ENCODE measurements around the gene ACSS2. TPM values are rescaled to one million over a fixed set of nuclear protein-coding genes. Genes with fewer than 3 reads are reported as not detected.

Gene ACSS2
- total RNA-seq, 1 experiment from 2014 or later = 18.0 TPM

DNA sequence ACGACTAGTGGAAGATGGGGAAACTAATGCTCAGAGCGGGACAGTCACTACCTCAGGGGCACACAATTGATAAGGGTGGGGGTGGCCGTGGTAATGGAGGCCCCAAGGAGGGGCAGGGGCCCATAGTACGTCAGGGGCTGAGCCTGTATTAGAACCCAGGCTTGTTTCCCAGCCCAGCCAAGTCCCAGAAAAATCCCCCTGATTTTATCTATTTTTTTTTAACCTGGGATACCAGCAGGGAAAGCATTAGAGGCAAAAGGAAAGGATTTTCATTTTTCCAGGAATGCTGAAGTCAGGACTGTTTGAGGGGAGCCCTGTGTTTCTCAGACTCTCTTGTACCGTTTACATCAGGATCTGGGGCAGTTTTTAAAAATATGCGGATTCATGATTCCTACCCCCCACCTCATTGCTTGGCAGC, 79.6 kb downstream of the ACSS2 start:
- Histone ChIP-seq H3K27me3 (no peaks in the 10 kb centered on the region), H3K36me3 (peaks cover 3% of the 10 kb centered on the region; the same call in 1 of the 2 replicates), H3K4me3 (peak overlapping the region; percentile 74), H3K27ac (peak overlapping the region; percentile 86), H3K4me1 (peaks cover 6% of the 10 kb centered on the region; the same call in 1 of the 2 replicates), H3K9me3 (replicated peaks) (no peaks in the 10 kb centered on the region)
- no peak for DNase-seq

DNA sequence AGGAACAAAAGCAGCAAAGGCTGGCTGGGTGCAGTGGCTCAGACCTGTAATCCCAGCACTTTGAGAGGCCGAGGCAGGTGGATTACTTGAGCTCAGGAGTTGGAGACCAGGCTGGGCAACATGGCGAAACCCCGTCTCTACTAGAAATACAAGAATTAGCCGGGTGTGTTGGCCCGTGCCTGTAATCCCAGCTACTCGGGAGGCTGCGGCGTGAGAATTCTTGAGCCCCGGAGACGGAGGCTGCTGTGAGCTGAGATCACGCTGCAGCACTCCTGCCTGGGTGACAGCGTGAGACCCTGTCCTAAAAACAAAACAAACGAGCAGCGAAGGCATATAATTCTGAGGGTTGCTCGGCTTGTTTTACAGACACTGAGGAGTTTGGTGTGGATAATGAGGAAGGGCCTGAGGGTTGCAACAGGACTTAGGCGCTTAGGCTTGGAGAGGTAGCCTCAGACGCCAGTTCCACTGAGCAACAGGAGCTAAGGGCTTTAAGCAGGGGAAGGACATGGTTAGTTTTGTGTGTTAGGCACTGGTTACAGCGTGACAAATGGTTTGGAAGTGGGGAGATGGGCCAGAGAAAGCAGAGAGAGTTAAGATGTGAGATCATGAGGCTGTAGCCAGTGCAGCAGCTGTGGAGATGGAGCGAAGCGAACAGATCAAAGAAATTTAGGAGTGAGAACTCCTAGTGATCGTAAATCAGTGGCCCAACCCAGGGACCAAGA, 80.5 kb downstream of the ACSS2 start:
- no peak overlapping the region for H3K27ac ChIP-seq
- peak in 1 of 2 experiments; percentile 73 for DNase-seq
- no peaks in the 10 kb centered on the region for H3K9me3 ChIP-seq (replicated peaks)
- peaks cover 8% of the 10 kb centered on the region; the same call in 1 of the 2 replicates for H3K4me1 ChIP-seq
- H3K36me3 ChIP-seq = no peaks in the 10 kb centered on the region
- H3K4me3 ChIP-seq = peak overlapping the region; percentile 74
- H3K27me3 ChIP-seq = no peaks in the 10 kb centered on the region

DNA sequence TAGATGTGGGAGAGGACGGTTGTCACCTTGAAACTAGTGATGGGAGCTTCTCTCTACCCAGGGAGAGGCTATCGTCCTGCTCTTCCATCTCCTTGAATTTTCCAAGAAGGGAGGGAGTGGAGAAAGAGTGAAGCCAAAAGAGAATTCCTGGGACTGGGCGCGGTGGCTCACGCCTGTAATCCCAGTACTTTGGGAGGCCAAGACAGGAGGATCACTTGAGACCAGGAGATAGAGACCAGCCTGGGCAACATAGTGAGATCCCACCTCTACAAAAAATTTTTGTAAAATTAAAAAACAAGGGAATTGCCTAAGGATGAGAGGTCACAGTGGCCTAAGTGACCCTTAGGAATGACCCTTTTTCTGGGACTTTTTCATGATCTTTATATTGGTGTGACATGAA, 88.1 kb downstream of the ACSS2 start:
- no peaks in the 10 kb centered on the region for H3K9me3 ChIP-seq (replicated peaks)
- DNase-seq = no peak
- no peaks in the 10 kb centered on the region for H3K36me3 ChIP-seq
- H3K4me1 ChIP-seq = peaks cover 16% of the 10 kb centered on the region
- no peak overlapping the region for H3K4me3 ChIP-seq
- H3K27ac ChIP-seq = no peak overlapping the region
- H3K27me3 ChIP-seq = no peaks in the 10 kb centered on the region

DNA sequence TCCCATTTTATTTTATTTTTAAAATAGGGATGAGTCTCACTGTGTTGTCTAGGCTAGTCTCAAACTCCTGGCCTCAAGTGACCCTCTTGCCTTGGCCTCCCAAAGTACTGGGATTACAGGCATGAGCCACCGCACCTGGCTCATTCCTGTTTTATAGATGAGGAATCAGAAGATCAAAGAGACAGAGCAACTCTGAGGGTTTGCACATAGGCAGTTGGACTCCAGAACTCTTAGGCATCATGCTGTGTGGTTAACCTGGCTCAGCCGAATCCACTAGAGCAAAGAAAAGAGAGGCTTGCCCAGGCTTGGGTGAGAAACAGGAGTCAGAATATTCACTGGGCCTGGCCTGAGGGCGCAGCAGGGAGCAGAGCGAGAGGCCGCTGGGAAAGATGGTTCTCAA, 88.6 kb downstream of the ACSS2 start:
- DNase-seq = no peak
- Histone ChIP-seq H3K27me3 (no peaks in the 10 kb centered on the region), H3K4me3 (no peak overlapping the region), H3K9me3 (replicated peaks) (no peaks in the 10 kb centered on the region), H3K27ac (no peak overlapping the region), H3K36me3 (no peaks in the 10 kb centered on the region), H3K4me1 (peaks cover 19% of the 10 kb centered on the region)

DNA sequence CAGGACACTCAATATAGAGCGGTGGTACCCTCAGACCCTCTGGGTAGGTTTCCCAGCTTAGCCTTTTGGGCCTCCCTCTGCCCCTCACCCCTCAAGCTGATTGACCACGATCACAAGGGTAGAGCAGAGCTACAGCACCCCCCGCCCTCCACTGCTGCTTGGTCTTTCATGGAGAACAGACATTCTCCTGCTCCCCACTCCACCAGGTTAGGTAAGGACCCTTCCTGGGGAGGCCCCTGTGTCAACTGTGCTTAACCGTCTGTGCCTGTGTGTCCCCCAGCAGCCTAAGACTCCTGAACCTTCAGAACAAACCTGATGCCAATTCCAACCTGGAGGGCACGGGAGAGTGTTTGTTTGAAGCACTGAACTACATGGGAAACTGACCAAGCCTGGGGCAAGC, 91.0 kb downstream of the ACSS2 start:
- no peaks in the 10 kb centered on the region for H3K36me3 ChIP-seq
- no peak for DNase-seq
- H3K9me3 ChIP-seq (replicated peaks) = no peaks in the 10 kb centered on the region
- H3K27ac ChIP-seq = no peak overlapping the region
- H3K4me3 ChIP-seq = no peak overlapping the region
- no peaks in the 10 kb centered on the region for H3K27me3 ChIP-seq
- peaks cover 38% of the 10 kb centered on the region for H3K4me1 ChIP-seq

DNA sequence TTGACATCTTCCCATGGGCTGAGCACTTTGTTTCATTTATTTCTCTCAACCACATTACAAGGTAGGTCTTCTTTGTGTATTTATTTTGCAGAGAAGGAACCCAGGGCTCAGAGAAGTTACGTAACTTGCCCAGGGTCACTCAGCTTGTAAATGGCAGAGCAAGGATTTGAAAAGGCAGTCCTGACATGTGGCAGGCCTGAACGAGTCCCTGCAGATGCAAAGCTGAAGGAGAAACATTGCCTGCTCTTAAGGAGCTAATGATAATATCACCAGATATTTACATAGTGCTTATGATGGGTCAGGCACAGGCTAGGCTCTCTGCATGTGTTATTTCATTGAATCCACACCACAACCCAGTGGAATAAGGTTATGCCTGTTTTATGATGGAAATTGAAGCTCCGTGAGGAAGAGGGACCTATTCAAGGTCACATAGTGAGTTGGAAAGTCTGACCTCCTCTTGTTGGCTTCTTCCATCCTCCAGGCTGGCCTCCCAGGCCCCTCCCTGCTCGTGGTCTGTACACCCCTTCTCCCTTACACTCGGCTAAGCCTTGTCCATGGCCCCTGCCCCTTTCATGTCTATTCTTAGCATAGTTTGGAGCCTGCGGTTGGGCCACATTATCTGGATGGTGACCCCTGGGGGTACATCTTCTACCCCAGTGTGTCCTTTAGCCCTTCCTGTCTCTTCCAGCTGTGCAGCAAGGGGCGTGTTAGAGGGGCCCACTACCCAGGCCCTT, 91.8 kb downstream of the ACSS2 start:
- Histone ChIP-seq H3K27me3 (no peaks in the 10 kb centered on the region), H3K27ac (no peak overlapping the region), H3K4me3 (no peak overlapping the region), H3K9me3 (replicated peaks) (no peaks in the 10 kb centered on the region), H3K36me3 (no peaks in the 10 kb centered on the region), H3K4me1 (peaks cover 38% of the 10 kb centered on the region)
- DNase-seq = peak; percentile 59 to 66

DNA sequence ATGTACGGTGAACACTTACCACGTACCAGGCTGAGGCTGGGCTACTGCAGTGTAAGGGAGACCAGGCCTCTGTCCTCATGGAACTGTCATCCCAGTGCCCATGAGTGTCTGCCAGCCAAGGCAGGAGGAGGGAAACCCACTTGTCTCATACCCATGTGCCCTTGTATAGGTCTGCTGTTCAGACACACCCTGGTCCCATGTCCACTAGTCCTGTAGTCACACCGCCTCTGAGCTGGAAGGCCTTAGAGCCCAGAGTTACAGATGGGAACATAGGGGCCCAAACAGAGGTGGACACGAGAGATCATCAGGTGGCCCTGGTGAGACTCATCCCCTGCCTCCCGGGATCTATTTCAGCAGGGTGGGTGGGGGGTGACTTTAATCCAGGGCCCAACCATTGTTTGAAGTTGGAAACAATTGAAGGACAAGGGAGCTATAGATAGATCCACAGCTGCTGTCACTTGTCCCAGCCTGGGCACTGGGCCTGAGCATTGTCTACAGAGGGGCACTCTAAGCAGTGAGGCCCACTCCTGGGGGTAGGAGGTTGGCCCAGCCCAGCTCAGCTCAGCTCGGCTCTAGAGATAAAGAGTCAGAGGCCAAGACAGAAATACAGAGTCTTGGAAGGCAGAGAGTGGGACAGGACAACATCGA, 93.9 kb downstream of the ACSS2 start:
- Histone ChIP-seq H3K36me3 (no peaks in the 10 kb centered on the region), H3K4me3 (no peak overlapping the region), H3K27ac (peak overlapping the region; percentile 49), H3K27me3 (no peaks in the 10 kb centered on the region), H3K4me1 (peaks cover 38% of the 10 kb centered on the region), H3K9me3 (replicated peaks) (no peaks in the 10 kb centered on the region)
- DNase-seq = peak in 1 of 2 experiments; percentile 65

DNA sequence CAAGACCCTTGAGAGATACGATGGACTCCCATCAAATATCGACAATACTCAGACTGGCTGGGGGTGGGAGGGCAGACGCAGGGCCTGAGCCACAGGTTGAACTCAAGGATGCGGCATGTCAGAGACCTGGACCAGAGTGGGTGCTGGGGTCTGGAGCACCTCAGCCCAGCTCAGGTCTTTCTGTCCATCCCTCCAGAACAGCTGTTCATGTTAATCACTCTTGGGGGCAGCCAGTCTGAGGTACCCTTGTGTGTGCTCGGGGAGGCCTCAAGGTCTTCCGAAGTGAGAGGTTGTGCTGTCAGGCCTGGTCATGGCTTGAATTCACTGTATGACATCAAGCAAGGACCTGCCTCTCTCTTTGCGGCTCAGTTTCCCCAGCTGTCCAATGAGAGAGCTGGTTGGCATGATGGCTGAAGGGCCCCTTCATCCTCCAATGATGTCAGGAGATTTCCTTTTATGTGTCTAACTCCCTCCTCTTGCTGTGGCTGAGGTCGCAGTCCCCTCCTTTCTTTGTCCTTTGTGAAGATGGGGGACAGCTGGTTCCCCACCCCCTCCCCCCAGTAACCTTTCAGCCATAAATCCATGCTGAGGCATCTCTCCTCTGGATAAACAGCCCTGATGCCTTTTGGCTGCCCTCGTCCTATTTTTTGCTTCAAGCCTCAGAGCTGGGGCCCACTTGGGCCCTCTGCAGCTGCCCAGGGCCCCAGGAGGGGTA, 94.6 kb downstream of the ACSS2 start:
- Histone ChIP-seq H3K4me3 (no peak overlapping the region), H3K4me1 (peaks cover 41% of the 10 kb centered on the region), H3K9me3 (replicated peaks) (no peaks in the 10 kb centered on the region), H3K36me3 (no peaks in the 10 kb centered on the region), H3K27ac (peak overlapping the region; percentile 49), H3K27me3 (no peaks in the 10 kb centered on the region)
- DNase-seq = peak; percentile 71 to 84

DNA sequence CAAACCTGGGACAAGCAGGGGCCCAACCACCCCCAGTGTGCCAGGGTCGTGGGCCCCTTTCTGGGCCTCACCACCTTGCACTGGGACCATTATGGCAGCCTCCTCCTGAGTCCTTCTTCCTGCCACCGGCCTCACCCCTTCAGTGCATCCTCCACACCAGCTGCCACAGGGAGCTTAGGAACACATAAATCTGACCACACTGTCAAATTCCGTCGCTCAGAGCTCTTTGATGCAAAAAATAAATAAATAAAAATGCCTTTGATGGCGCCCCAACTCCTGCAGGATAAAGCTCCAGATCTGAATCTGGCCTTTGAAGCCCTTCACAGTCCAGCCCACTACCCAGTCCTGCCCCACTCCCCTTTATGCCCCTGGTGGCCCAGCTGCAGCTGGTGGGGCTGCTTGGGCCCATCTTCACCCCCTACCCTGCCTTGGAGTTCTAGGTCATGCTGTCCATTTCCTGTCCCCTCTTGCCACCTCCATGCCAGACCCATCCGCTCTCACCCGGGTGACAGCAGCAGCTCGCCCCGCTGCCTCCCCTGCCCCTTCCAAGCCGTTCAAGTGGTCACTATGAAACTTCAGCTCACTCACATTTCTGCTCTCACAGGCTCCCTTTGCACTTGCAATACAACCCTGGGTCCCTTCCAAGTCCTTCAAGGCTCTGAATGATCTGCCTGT, 95.3 kb downstream of the ACSS2 start:
- no peaks in the 10 kb centered on the region for H3K9me3 ChIP-seq (replicated peaks)
- DNase-seq = peak; percentile 67 to 77
- H3K4me3 ChIP-seq = no peak overlapping the region
- H3K4me1 ChIP-seq = peaks cover 48% of the 10 kb centered on the region
- no peaks in the 10 kb centered on the region for H3K36me3 ChIP-seq
- no peaks in the 10 kb centered on the region for H3K27me3 ChIP-seq
- peak overlapping the region; percentile 49 for H3K27ac ChIP-seq

DNA sequence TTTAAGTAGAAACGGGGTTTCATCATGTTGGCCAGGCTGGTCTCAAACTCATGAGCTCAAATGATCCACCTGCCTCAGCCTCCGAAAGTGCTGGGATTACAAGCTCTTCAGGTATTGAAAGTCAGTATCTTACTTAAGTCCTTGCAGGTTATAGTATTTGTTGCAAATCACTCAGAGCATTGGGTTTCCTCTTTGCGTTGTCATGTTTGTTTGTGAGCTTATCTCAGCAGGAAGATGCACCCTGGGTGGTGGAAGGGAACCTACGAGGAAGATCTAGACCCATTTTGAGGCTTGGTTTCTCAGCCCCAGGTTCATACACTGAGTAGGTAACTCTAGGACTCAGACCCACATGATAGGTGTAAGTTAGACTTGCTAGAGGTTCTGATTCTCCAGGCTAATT, 97.8 kb downstream of the ACSS2 start:
- Histone ChIP-seq H3K27me3 (no peaks in the 10 kb centered on the region), H3K4me3 (no peak overlapping the region), H3K4me1 (peaks cover 40% of the 10 kb centered on the region), H3K9me3 (replicated peaks) (no peaks in the 10 kb centered on the region), H3K36me3 (no peaks in the 10 kb centered on the region), H3K27ac (no peak overlapping the region)
- DNase-seq = no peak

DNA sequence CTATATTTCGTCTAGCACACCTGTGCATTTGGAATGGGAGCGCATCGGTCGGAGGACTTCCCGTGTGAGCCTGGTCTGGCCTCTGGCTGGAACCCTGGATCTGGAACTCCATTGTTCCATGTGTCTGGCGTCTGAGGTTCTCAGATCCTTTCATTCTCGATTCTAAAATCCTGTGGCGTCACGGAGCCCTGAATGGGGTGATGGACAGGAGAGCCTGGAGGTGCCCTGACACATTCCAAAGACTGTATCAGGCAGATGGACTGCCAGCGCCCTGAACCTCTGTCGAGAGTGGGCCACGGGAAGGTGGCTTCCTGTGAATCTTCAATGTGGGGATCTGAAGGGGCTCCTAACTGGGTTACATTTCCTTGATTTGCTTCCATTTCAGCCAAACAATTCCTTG, 99.9 kb downstream of the ACSS2 start:
- peaks cover 25% of the 10 kb centered on the region for H3K4me1 ChIP-seq
- H3K36me3 ChIP-seq = no peaks in the 10 kb centered on the region
- no peak overlapping the region for H3K4me3 ChIP-seq
- H3K27ac ChIP-seq = peak overlapping the region; percentile 2; the same call in 1 of the 2 replicates
- H3K27me3 ChIP-seq = no peaks in the 10 kb centered on the region
- DNase-seq = peak; percentile 71 to 75
- H3K9me3 ChIP-seq (replicated peaks) = no peaks in the 10 kb centered on the region

All from SJCRH30 (cell line).